ENCODE measurements around the gene CHCHD6. TPM values are rescaled to one million over a fixed set of nuclear protein-coding genes. Genes with fewer than 3 reads are reported as not detected.

Gene CHCHD6
- total RNA-seq, 1 experiment from 2014 or later: 47.7 TPM

DNA sequence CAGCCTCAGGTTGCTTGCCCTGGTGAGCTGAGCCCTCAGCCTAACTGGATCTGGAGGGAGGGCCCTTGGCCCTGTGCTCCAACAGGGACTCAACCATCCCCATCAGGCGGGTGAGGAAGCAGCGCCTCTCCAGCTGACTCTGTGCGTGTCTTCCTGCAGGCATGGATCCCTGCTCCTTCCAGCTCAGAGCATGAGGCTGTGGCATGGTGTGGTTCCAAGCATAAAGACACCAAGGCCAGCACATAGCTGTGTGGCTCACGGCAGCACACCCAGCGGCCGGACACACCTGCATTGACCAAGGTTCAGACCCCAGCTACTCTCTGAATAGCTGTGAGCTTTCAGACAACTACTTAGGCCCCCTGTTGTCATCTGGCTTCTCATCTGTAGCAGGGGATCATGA lies 147.9 kb downstream of the CHCHD6 start:
- Histone ChIP-seq H3K36me3 (ENCODE audit: low read depth) (no peaks in the 10 kb centered on the region), H3F3A (ENCODE audit: insufficient read depth, low read depth) (no peaks in the 10 kb centered on the region), H3K9me2 (ENCODE audit: insufficient read depth) (no peaks in the 10 kb centered on the region), H3K27ac (no peak overlapping the region), H3K4me3 (no peak overlapping the region), H2AFZ (no peak overlapping the region), H3K4me2 (no peak overlapping the region), H3K79me2 (ENCODE audit: low read depth) (no peaks in the 10 kb centered on the region), H3K9me3 (ENCODE audit: insufficient read depth, low read depth) (no peaks in the 10 kb centered on the region), H4K20me1 (ENCODE audit: insufficient read depth) (no peaks in the 10 kb centered on the region), H3K27me3 (ENCODE audit: insufficient read depth, low read depth) (no peaks in the 10 kb centered on the region), H3K4me1 (replicated peaks; ENCODE audit: insufficient read depth) (no peaks in the 10 kb centered on the region)
- no peak for TF ChIP-seq EZH2 (IDR thresholded peaks at IDR 0.05; ENCODE audit: low read depth)
- TF ChIP-seq, protein P1, sequence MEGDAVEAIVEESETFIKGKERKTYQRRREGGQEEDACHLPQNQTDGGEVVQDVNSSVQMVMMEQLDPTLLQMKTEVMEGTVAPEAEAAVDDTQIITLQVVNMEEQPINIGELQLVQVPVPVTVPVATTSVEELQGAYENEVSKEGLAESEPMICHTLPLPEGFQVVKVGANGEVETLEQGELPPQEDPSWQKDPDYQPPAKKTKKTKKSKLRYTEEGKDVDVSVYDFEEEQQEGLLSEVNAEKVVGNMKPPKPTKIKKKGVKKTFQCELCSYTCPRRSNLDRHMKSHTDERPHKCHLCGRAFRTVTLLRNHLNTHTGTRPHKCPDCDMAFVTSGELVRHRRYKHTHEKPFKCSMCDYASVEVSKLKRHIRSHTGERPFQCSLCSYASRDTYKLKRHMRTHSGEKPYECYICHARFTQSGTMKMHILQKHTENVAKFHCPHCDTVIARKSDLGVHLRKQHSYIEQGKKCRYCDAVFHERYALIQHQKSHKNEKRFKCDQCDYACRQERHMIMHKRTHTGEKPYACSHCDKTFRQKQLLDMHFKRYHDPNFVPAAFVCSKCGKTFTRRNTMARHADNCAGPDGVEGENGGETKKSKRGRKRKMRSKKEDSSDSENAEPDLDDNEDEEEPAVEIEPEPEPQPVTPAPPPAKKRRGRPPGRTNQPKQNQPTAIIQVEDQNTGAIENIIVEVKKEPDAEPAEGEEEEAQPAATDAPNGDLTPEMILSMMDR (conservative IDR thresholded peaks at IDR 0.05): no peak
- DNase-seq: no peak
- intact Hi-C loops (cut with micrococcal nuclease; ENCODE audit: unreplicated experiment): no loop called here
- ChIA-PET POLR2A (ENCODE audit: unreplicated experiment) (no interaction called here), CTCF (interaction anchor here (1.7 kb wide), 1 partner anchor 100 kb away, joined by 5 read pairs; no protein-coding TSS in a partner anchor)
- no TSS peak for BruUV-seq (replicated peaks)

- TF ChIP-seq, protein P1 (conservative IDR thresholded peaks at IDR 0.05): no peak
- TF ChIP-seq EZH2 (IDR thresholded peaks at IDR 0.05; ENCODE audit: low read depth): no peak
Measured at GRCh38 chr3:126852511-126852910, 148.5 kb downstream of the CHCHD6 start.

GRCh38 chr3:126854666-126855065 lies 150.6 kb downstream of the CHCHD6 start:
- intact Hi-C loops (cut with micrococcal nuclease; ENCODE audit: unreplicated experiment): loop anchor here (5.0 kb wide), 2 partner anchors 72 to 108 kb away; no protein-coding TSS in a partner anchor
- H2AFZ ChIP-seq: no peak overlapping the region
- no TSS peak for BruUV-seq (replicated peaks)
- no peaks in the 10 kb centered on the region for H4K20me1 ChIP-seq (ENCODE audit: insufficient read depth)
- H3K9me3 ChIP-seq (ENCODE audit: insufficient read depth, low read depth): no peaks in the 10 kb centered on the region
- no peak for TF ChIP-seq EZH2 (IDR thresholded peaks at IDR 0.05; ENCODE audit: low read depth)
- TF ChIP-seq, protein P1 (conservative IDR thresholded peaks at IDR 0.05): no peak
- DNase-seq: no peak
- no peaks in the 10 kb centered on the region for H3K9me2 ChIP-seq (ENCODE audit: insufficient read depth)
- ChIA-PET CTCF (no interaction called here), POLR2A (ENCODE audit: unreplicated experiment) (no interaction called here)
- H3K4me2 ChIP-seq: no peak overlapping the region
- no peaks in the 10 kb centered on the region for H3K27me3 ChIP-seq (ENCODE audit: insufficient read depth, low read depth)
- no peaks in the 10 kb centered on the region for H3K79me2 ChIP-seq (ENCODE audit: low read depth)
- H3K27ac ChIP-seq: no peak overlapping the region
- no peaks in the 10 kb centered on the region for H3K36me3 ChIP-seq (ENCODE audit: low read depth)
- H3K4me1 ChIP-seq (replicated peaks; ENCODE audit: insufficient read depth): peaks cover 24% of the 10 kb centered on the region
- no peak overlapping the region for H3K4me3 ChIP-seq
- peaks cover 17% of the 10 kb centered on the region; the same call in 1 of the 2 replicates for H3F3A ChIP-seq (ENCODE audit: insufficient read depth, low read depth)

More at GRCh38 chr3:126852511-126852910, 148.5 kb downstream of the CHCHD6 start:
- Histone ChIP-seq H3K4me1 (replicated peaks; ENCODE audit: insufficient read depth) (peaks cover 2% of the 10 kb centered on the region), H4K20me1 (ENCODE audit: insufficient read depth) (no peaks in the 10 kb centered on the region), H3K9me2 (ENCODE audit: insufficient read depth) (no peaks in the 10 kb centered on the region), H3K4me2 (no peak overlapping the region), H2AFZ (no peak overlapping the region), H3F3A (ENCODE audit: insufficient read depth, low read depth) (no peaks in the 10 kb centered on the region), H3K79me2 (ENCODE audit: low read depth) (no peaks in the 10 kb centered on the region), H3K27ac (no peak overlapping the region), H3K27me3 (ENCODE audit: insufficient read depth, low read depth) (no peaks in the 10 kb centered on the region), H3K9me3 (ENCODE audit: insufficient read depth, low read depth) (no peaks in the 10 kb centered on the region), H3K36me3 (ENCODE audit: low read depth) (no peaks in the 10 kb centered on the region), H3K4me3 (no peak overlapping the region)
- intact Hi-C loops (cut with micrococcal nuclease; ENCODE audit: unreplicated experiment): no loop called here
- ChIA-PET CTCF (no interaction called here), POLR2A (ENCODE audit: unreplicated experiment) (no interaction called here)
- DNase-seq: no peak
- no TSS peak for BruUV-seq (replicated peaks)

Measured in PC-9 (cell line).